Skeletal muscle tissue (tissue), 4 donors: ENCODE data around the gene TMEM119. TPM values are rescaled to one million over a fixed set of nuclear protein-coding genes. Genes with fewer than 3 reads are reported as not detected.
"Not testable (repeated sequence)": the region's sequence is repeated elsewhere in the genome, so short reads cannot be mapped to it uniquely, and the experiment has no call there.

Source experiments
- H3K27ac ChIP-seq: one replicate; pipeline ENCODE4 v1.7.0; 2013; ENCODE audit warnings: mild to moderate bottlenecking, low read depth, low read length, inconsistent platforms
- H3K27me3 ChIP-seq, 3 donors: one replicate each; pipeline ENCODE4 v1.7.0; 2013; ENCODE audit warnings: low read length in 3 of 3; ENCODE audit not compliant: control insufficient read depth in 3 of 3, insufficient read depth in 3 of 3
- H3K36me3 ChIP-seq, 3 donors: one replicate each; pipeline ENCODE4 v1.7.0; 2013; ENCODE audit warnings: low read length in 3 of 3; ENCODE audit not compliant: control insufficient read depth in 3 of 3, insufficient read depth in 3 of 3
- H3K4me1 ChIP-seq, 3 donors: one replicate each; pipeline ENCODE4 v1.7.0; 2013; ENCODE audit warnings: low read length in 3 of 3, mild to moderate bottlenecking in 3 of 3; ENCODE audit not compliant: control insufficient read depth in 3 of 3, insufficient read depth in 3 of 3
- H3K4me3 ChIP-seq, 3 donors: one replicate each; pipeline ENCODE4 v1.7.0; 2013; ENCODE audit warnings: low read length in 3 of 3
- H3K9ac ChIP-seq, 3 donors: one replicate each; pipeline ENCODE4 v1.7.0; 2013; ENCODE audit warnings: low read length in 3 of 3, mild to moderate bottlenecking in 3 of 3, moderate library complexity in 2 of 3, low read depth in 1 of 3
- H3K9me3 ChIP-seq, 3 donors: one replicate each; pipeline ENCODE4 v1.7.0; 2013; ENCODE audit warnings: low read length in 3 of 3; ENCODE audit not compliant: control insufficient read depth in 3 of 3
- total RNA-seq: library from RNA; depleted of rRNA; stranded (reverse); fragments of >200 nt; gene quantifications from one replicate; pipeline ENCODE4 v1.2.3, GENCODE V29; 2014
- donor health status: Osteomylitis.

Gene TMEM119
- total RNA-seq, 1 donor from 2014 or later = 37.1 TPM

GRCh38 chr12:108633534-108634248 lies 35.8 kb upstream of the TMEM119 start, which contains the start of gene SELPLG:
TSS of gene SELPLG (minus strand) at chr12:108633894. CDS start at chr12:108624307, 9,587 bp downstream.
- peaks cover 0 to 18% (median 3%) of the 10 kb centered on the region in 3 donors for H3K27me3 ChIP-seq
- no peak within 1 kb of the TSS for H3K4me3 ChIP-seq
- no peaks in the 10 kb centered on the region for H3K9me3 ChIP-seq
- peak within 1 kb of the TSS; percentile 56 for H3K27ac ChIP-seq
- H3K36me3 ChIP-seq = no peaks in the 10 kb centered on the region
- H3K4me1 ChIP-seq = peaks cover 9 to 40% (median 19%) of the 10 kb centered on the region in 3 donors
- H3K9ac ChIP-seq = peak within 1 kb of the TSS in 2 of 3 donors; percentile 3 to 25

- Histone ChIP-seq H3K4me3 (no peak overlapping the region), H3K9me3 (no peaks in the 10 kb centered on the region), H3K36me3 (no peaks in the 10 kb centered on the region), H3K27me3 (peaks cover 0 to 13% (median 3%) of the 10 kb centered on the region in 3 donors), H3K4me1 (peaks cover 3 to 34% (median 13%) of the 10 kb centered on the region in 3 donors), H3K27ac (peak overlapping the region; percentile 36), H3K9ac (peak overlapping the region in 1 of 3 donors; percentile 25)
Measured at GRCh38 chr12:108633081-108633533, 35.2 kb upstream of the TMEM119 start.

GRCh38 chr12:108631261-108631660 lies 33.4 kb upstream of the TMEM119 start:
- not testable (repeated sequence) for H3K9ac ChIP-seq, H3K27ac ChIP-seq
- H3K4me1 ChIP-seq = peaks cover 0 to 32% (median 11%) of the 10 kb centered on the region in 3 donors

DNA sequence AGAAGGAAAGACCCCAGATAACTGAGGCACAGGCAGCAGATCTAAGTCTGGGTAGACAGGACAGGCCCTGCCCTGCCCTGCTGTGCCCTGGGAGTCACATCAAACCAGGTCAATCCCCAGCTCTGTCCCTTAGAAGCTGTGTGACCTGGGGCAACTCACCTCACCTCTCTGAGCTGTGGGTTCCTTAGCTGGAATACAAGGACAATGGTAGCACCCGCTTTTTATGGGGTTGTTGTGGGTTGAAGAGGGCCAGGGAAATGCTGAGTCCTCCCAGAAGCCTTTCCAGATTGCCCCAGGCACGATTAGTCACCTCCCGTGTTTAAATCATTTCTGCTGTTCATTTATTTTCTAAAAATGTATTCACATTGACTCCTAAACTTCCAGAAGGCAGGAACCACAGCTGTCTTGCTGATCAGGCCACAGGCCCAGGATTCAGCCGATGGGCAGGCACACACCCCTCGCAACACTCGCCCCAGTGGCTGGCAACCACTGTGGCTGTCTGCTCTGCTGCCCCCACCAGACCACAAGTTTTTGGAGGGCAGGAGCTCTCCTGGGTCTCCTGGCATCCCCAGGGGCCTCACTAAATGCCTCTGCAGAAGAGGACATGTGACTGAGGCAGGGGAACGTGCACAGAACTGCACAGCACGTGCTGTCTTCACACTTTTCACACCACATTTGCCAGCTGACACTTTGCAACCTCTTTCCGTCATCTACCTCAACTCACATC lies 32.8 kb upstream of the TMEM119 start:
- H3K9ac ChIP-seq = no peak overlapping the region
- no peaks in the 10 kb centered on the region for H3K9me3 ChIP-seq
- no peak overlapping the region for H3K4me3 ChIP-seq
- peaks cover 0 to 3% (median 3%) of the 10 kb centered on the region in 3 donors for H3K27me3 ChIP-seq
- peak overlapping the region; percentile 30 for H3K27ac ChIP-seq
- H3K36me3 ChIP-seq = no peaks in the 10 kb centered on the region
- peaks cover 0 to 26% (median 11%) of the 10 kb centered on the region in 3 donors for H3K4me1 ChIP-seq

More at GRCh38 chr12:108631261-108631660, 33.4 kb upstream of the TMEM119 start:
- H3K36me3 ChIP-seq, H3K27me3 ChIP-seq, H3K4me3 ChIP-seq, H3K9me3 ChIP-seq: not testable (repeated sequence)

DNA sequence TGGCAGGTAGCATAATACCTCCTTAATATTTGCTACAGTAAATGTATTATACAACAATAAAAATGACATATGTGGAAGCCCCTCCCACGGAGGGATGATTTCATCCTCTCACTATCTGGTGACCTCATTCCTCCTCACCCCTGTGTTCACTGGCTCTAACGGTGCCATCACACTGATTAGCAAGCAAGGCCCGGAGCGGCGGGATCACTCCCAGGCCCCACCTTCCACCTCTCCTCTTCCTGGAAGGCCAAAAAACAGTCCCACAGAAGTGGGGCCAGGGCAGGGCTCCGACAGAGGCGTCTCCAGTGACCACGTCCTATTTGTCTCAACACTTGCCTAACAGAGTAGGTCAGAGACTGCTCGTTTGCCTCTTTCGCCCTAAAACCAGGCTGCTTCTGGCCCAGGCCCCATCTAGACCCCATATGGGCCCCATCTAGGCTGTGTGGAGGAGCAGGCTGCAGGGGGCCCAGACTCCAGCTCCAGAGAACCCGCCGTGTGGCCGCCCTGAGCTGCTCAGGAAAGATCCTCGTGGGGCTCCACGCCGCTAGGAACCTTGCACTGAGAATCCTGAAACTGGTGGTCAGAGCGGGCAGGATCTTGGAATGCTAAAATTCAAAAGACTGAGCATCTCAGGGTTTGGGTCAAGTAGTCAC lies 32.1 kb upstream of the TMEM119 start:
- Histone ChIP-seq H3K36me3 (no peaks in the 10 kb centered on the region), H3K4me3 (no peak overlapping the region), H3K27me3 (peaks cover 0 to 3% (median 0%) of the 10 kb centered on the region in 3 donors), H3K27ac (no peak overlapping the region), H3K9me3 (no peaks in the 10 kb centered on the region), H3K9ac (no peak overlapping the region), H3K4me1 (peaks cover 0 to 20% (median 6%) of the 10 kb centered on the region in 3 donors)

DNA sequence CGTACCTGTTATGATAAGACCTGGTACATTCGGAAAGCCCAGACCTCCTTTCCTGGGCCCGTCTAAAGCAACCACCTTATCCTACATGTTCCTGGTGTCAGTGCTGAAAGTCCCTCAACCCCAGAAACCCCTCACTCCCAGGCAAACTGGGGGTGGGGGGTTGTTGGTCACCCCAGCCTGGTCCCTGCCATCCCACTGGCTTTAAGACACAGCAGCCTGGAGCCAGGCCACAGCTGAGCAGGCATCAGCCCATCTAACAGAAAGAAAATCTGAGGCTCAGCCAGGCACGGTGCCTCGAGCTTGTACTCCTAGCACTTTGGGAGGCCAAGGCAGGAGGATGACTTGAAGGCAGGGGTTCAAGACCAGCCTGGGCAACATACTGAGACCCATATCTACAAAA lies 31.3 kb upstream of the TMEM119 start:
- Histone ChIP-seq H3K27ac (peak overlapping the region; percentile 44), H3K4me1 (peaks cover 0 to 13% (median 2%) of the 10 kb centered on the region in 3 donors), H3K4me3 (no peak overlapping the region)

DNA sequence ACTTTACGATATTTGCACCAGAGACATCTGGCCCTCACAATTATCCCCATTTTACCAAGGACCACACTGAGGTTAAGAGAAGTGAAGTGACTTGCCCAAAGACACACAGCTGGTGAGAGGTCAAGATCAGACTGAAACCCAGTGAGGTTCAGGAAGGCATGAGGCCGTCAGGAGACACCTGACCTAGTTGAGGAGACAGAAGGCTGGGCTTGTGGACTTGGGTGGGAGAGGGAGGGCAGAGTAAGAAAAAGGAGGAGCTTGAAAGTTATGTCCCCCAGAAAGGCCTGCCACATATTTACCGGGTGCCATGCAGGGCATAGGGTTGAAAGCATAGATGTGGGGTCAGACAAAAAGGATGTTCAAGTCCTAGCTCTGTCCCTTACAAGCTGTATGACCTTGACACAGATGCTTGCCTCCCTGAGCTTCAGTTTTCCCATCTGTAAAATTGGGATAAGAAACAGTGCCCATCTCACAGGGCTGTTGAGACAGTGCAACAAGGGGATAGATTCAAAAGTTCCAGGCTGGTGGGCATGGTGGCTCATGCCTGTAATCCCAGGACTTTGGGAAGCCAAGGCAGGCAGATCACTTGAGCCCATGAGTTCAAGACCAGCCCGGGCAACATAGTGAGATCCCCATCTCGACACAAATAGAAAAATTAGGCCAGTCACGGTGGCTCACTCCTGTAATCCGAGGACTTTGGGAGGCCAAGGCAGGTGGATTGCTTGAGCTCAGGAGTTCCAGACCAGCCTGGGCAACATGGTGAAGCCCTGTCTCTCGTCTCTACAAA lies 29.4 kb upstream of the TMEM119 start:
- no peaks in the 10 kb centered on the region for H3K9me3 ChIP-seq
- no peaks in the 10 kb centered on the region for H3K36me3 ChIP-seq
- H3K27ac ChIP-seq = no peak overlapping the region
- H3K27me3 ChIP-seq = no peaks in the 10 kb centered on the region
- H3K4me3 ChIP-seq = no peak overlapping the region
- H3K4me1 ChIP-seq = peaks cover 0 to 9% (median 2%) of the 10 kb centered on the region in 3 donors
- no peak overlapping the region for H3K9ac ChIP-seq

More for the DNA sequence above, 31.3 kb upstream of the TMEM119 start:
- H3K9me3 ChIP-seq = no peaks in the 10 kb centered on the region
- H3K27me3 ChIP-seq = no peaks in the 10 kb centered on the region
- no peaks in the 10 kb centered on the region for H3K36me3 ChIP-seq
- no peak overlapping the region for H3K9ac ChIP-seq

GRCh38 chr12:108625228-108625627 lies 27.3 kb upstream of the TMEM119 start:
- Histone ChIP-seq H3K9me3 (no peaks in the 10 kb centered on the region), H3K4me1 (peaks cover 0 to 7% (median 3%) of the 10 kb centered on the region in 3 donors), H3K27ac (no peak overlapping the region), H3K36me3 (no peaks in the 10 kb centered on the region), H3K4me3 (no peak overlapping the region), H3K9ac (no peak overlapping the region), H3K27me3 (no peaks in the 10 kb centered on the region)

DNA sequence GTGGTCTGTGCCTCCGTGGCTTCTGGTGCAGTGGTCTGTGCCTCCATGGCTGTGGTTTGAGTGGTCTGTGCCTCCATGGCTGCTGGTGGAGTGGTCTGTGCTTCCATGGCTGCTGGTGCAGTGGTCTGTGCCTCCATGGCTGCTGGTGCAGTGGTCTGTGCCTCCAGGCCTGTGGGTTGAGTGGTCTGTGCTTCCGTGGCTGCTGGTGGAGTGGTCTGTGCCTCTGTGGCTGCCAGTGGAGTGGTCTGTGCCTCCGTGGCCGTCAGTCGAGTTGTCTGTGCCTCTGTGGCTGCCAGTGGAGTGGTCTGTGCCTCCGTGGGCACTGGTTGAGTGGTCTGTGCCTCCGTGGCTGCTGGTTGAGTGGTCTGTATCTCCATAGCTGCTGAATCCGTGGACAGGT lies 25.7 kb upstream of the TMEM119 start:
- Histone ChIP-seq H3K27ac (no peak overlapping the region), H3K36me3 (no peaks in the 10 kb centered on the region), H3K9me3 (no peaks in the 10 kb centered on the region), H3K27me3 (no peaks in the 10 kb centered on the region), H3K9ac (no peak overlapping the region), H3K4me3 (no peak overlapping the region), H3K4me1 (peaks cover 0 to 5% (median 3%) of the 10 kb centered on the region in 3 donors)
